HG02970 (cell line): ENCODE results near the gene ASTN1.

Experiments used
- ATAC-seq: cut with Tn5 transposase; IDR thresholded peaks from one replicate; pipeline ENCODE4 v1.9.1; 2021; ENCODE audit warnings: mild to moderate bottlenecking, moderate library complexity, moderate number of reproducible peaks; ENCODE audit not compliant: unreplicated experiment, low FRiP score

ASTN1 gene

DNA sequence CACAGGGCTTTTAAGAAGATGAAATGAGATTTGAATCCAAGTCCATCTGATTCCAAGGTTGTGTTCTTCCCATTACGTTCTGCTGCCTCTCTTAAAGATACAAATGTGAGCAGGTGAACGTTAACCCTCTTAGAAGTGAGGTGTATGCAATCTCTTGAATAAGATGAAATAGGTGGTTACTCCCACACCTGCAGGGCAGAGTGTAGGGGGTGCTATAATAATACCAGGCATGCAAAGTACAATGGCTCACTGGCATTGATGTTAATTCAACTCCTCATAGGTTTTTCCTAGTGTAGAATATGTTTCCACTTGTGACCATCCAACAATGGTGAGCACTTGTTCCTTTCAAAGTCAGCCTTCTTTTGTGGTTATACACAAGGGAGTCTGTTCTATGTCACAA lies 163.0 kb downstream of the ASTN1 start:
- no peak for ATAC-seq

DNA sequence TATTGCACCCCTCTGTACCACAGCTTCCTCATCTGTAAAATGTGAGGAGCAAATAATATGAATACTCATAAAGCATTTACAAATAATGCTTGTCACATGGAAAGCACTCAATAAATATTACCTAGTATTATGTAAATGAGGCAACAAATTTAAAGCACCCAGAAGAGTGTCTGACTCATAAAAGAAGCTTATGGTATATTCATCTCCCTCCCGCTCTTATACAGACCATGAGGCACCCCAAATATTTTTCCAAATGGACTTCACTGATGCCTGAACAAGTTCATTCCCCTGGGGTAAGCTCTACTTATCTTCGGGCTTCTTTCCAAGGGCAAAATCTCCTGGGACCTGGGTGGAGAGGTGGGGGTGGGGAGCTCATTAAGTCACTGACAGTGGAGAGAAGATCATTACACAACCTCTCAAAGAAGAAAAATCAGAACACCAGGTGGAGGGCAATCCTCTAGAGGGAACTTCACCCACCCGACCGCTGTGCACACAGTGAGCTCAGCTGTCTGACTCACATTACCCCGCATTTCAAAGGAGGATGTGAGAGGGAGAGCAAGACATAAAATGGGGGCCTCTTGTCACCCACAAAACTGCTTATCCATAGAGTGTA lies 166.2 kb downstream of the ASTN1 start:
- no peak for ATAC-seq

- no peak for ATAC-seq
These were observed 167.9 kb downstream of the ASTN1 start for GRCh38 chr1:176996456-176997090.

DNA sequence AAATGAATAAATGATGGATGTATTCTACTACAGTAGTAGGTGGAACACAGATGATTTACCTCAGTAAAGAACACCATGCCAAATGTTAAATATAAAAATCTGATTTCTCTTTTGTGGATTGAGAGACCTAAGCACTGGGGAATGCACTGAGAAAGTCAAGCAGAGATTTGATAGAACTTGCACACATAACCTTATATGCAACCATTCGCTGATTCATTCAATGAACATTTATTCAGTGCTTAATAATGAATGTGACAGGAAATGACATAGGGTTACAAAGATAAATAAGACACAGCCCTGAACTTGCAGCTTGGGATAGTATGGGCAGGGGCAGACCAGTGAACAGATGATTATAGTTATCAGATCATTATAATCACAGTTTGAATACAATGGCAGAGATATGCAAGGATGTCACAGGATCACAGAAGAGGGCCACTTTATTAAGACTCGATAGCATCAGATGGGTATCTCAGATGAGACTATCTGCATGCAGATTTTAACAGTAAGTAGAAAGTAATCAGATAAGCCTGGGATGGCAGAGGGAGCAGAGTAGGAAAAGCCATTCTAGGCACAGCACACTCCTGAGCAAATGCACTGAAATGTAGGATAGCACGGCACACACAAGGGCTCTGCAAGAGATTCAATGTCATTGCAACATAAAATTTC lies 169.4 kb downstream of the ASTN1 start:
- ATAC-seq = no peak

DNA sequence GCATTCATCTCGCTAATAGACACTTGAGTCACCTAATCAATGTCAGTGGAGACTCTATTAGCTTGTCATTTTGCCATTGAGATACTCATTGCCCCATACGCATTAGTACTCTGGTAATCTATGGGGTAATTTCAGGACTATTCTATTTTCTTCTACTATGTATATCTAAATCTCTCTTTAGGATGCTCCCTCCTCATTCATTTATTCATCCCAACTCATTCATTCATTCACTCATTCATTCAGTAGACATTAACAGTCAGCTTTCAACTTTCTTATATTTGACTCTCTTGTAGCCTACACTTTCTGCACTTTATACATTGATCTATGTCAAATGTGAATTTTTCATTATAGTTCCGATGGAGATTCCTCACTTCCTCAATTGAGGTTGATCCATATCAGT lies 170.9 kb downstream of the ASTN1 start:
- no peak for ATAC-seq

- no peak for ATAC-seq
These were observed 174.8 kb downstream of the ASTN1 start for GRCh38 chr1:176989754-176990153.

GRCh38 chr1:176989023-176989422 lies 175.5 kb downstream of the ASTN1 start:
- ATAC-seq = no peak

DNA sequence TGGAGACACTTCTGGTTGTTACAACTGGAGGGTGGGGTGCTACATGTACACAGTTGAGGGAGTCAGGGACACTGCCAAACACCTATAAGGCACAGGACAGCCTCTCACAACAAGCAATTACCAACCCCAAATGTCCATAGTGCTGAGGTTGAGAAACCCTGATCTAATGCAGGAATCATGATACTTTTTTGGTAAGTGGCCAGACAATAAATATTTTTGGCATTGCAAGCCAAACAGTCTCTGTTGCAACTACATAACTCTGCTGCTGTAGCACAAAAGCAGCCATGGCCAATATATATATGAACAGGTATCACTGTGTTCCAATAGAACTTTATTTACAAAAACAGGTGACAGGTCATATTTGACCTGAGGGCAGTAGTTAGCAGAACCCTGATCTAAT lies 177.5 kb downstream of the ASTN1 start:
- ATAC-seq = no peak

GRCh38 chr1:176983731-176984130 lies 180.8 kb downstream of the ASTN1 start:
- no peak for ATAC-seq

DNA sequence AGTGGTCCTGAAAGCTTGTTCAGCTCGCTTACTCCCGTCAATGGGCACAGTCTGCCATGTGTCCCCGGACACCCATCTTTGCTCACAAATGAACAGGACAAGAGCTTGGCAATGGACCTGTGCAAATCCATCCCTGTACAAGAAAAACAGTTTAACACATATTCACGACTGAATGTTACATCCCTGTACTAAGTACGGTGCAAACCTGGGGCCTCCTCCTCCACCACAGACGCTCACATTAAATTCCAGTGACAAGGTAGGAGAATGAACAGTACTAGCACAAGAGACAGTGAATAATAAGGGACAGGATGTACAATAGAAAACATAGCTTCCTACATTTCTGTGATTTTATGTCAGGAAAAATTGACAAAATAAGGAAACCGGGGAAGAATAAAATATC lies 187.7 kb downstream of the ASTN1 start:
- ATAC-seq = no peak

DNA sequence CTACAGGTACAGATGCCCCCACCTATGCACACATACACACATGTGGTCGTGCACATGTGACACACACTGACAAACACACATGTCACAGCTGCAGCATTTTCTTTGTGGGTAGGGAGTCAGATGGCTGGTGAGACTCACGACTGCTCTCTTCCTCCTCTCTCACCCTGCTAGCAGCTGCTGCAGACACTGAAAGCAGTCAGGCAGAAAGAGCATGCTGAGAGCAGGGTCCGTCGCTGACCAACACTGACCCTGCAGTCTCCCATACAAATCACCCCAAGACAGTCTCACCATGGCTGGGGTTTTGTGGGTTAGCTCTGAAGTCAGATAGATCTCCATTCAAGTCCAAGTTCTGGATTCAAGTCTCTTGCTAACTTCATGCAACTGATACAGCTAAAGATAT lies 188.3 kb downstream of the ASTN1 start:
- ATAC-seq = no peak

GRCh38 chr1:176964687-176965086 lies 199.8 kb downstream of the ASTN1 start:
- no peak for ATAC-seq

DNA sequence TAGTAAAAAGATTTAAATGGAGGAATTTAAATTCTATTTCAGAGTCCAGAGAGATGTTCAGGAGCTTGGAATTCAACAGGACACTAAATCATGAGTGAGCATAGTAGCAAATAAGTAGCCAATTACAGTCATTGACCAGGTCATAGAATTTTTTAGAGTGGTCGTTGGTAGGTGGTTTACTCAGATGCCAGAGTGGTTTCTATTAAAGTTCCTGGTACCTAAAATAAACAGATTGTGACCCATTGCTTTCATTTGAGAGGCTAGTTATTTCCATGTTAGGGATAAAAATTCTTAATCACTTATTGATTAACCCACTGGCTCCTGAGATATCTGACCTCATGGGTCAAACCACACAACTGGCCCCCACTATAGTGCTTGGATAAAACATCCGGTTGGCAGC lies 201.3 kb downstream of the ASTN1 start:
- ATAC-seq = no peak

- ATAC-seq = no peak
These were observed 202.8 kb downstream of the ASTN1 start for GRCh38 chr1:176961678-176962077.

- no peak for ATAC-seq
These were observed 205.2 kb downstream of the ASTN1 start for GRCh38 chr1:176959191-176959820.

DNA sequence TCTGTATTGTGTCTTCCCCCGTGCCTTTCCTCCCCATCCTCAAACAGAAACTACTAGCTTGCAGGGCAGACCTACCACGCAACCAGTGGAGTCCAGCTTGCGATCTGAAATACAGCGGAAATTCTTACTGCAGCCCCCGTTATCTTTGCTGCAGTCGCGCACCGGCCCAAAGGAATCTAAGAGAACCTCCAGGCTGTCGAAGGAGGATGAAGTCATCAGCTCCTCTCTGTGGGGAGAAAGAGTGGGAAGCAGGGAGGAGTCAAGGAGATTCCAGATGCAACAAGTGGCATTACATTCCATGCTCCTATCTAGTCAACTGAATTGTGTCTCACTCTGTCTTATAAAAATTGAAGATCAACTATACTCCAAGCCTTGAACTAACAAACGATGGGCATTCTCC lies 206.9 kb downstream of the ASTN1 start:
- ATAC-seq = no peak

- no peak for ATAC-seq
These were observed 210.3 kb downstream of the ASTN1 start for GRCh38 chr1:176954242-176954641.

GRCh38 chr1:176950736-176951324 lies 213.7 kb downstream of the ASTN1 start:
- no peak for ATAC-seq

- ATAC-seq = no peak
These were observed 215.4 kb downstream of the ASTN1 start for GRCh38 chr1:176949033-176949662.

DNA sequence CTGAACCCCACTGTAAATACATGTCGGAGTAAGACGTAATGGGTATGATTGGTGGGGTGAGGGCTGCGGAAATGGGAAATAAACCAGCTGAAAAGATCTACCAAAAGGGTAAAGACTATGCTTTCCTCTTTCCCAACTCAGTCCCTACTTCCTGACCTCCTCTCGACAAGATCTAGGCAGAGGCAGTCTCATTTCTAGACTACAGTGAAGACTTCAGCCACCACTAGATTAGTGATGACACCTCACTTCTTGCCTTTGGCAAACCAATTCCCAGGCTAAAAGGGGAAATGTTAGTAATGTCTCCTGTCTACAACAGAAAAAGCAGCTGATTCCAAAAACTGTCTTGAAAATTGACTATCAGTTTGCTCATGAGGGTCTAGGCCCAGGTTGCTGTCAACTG lies 219.9 kb downstream of the ASTN1 start:
- ATAC-seq = no peak

DNA sequence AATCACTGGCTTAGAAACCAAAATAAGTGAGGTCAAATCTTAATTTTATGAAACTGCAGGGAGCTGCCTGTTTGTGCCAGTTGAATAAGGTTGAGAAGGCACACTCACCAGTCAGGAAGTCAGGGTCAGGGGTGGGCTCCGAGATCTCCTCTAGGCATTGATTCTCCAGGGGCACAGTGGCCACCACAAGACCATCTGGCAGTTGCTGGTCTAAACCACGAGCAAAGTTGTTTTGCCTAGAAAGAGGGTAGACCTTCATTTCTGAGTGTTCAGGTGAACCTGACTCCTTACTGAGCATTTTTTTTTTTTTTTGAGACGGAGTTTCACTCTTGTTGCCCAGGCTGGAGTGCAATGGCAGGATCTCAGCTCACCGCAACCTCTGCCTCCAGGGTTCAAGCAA lies 220.7 kb downstream of the ASTN1 start:
- no peak for ATAC-seq
